Psoas muscle (tissue), 8 donors: ENCODE results near the gene AUTS2. TPM values are rescaled to one million over a fixed set of nuclear protein-coding genes. Genes with fewer than 3 reads are reported as not detected.

Source experiments
- ATAC-seq, 4 donors: fragments of 200-7000 bp; cut with Tn5 transposase; one replicate each; pipeline ENCODE4 v1.9.1; 2020; ENCODE audit warnings: moderate library complexity in 3 of 4, mild to moderate bottlenecking in 2 of 4
- DNase-seq, 2 donors: peaks; one replicate each; pipeline ENCODE4 v3.0.0-alpha.2; 2020
- H3K27ac ChIP-seq: fragments of 200-600 bp; one replicate; pipeline ENCODE4 v1.8.0; 2022
- H3K27me3 ChIP-seq, 3 donors: fragments of 200-600 bp in 1 of 3; one replicate each; pipeline versions ENCODE4 v1.6.1 to v1.8.0; 2013 to 2022; ENCODE audit warnings: low read length in 2 of 3, mild to moderate bottlenecking in 2 of 3, moderate library complexity in 1 of 3; ENCODE audit not compliant: insufficient read depth in 3 of 3
- H3K36me3 ChIP-seq, 2 donors: fragments of 200-600 bp in 1 of 2; one replicate each; pipeline versions ENCODE4 v1.6.1 to v1.8.0; 2013 to 2022; ENCODE audit warnings: low read depth in 1 of 2, mild to moderate bottlenecking in 1 of 2, moderate library complexity in 1 of 2; ENCODE audit not compliant: insufficient read depth in 1 of 2
- H3K4me1 ChIP-seq: fragments of 200-600 bp; one replicate; pipeline ENCODE4 v1.8.0; 2022
- H3K4me3 ChIP-seq: fragments of 200-600 bp; one replicate; pipeline ENCODE4 v1.8.0; 2022; ENCODE audit warnings: mild to moderate bottlenecking
- H3K9me3 ChIP-seq: fragments of 200-600 bp; one replicate; pipeline ENCODE4 v1.8.0; 2022
- CTCF ChIP-seq: fragments of 200-600 bp; IDR thresholded peaks from one replicate; pipeline ENCODE4 v1.8.0; 2022; ENCODE audit warnings: antibody characterized with exemption
- WGBS, 3 donors: extraction: QIAGEN DNeasy Blood & Tissue Kit; methylation state at CpG; one replicate each; pipeline versions ENCODE4 v1.1.6 to v1.1.7; 2013; 5-methylcytosine and 5-hydroxymethylcytosine counted together
- intact Hi-C, 2 donors: fragments of 100-400 bp; cut with DNase I; formaldehyde crosslinking; loops; one replicate each; pipeline versions ENCODE4 v1.11.0 to v1.14.2; 2022
- polyA plus RNA-seq, 3 donors: library from polyadenylated mRNA; stranded (reverse); fragments of 200-250 nt; gene quantifications; one replicate each; pipeline ENCODE4 v1.2.3, GENCODE V29; 2013
- total RNA-seq, 4 donors: library from RNA; stranded (reverse); fragmentation: NEBNext Ultra II Directional in 2 of 4; extraction: Animal tissue kit (Norgen Biotek cat#: 25700) in 2 of 4; gene quantifications; one replicate each; pipeline versions ENCODE4 v1.2.1 to v1.2.4, GENCODE V29; 2021 to 2023
- donor health status: healthy with polysubstance abuse.
- donor health status: DM: no; HTN: no; CAD: no; lungs with moderate emphysema.
- donor health status: Bipolar disorder and iron deficiency.
- donor health status: healthy.
- donor health status: DM: yes; HTN: yes; CAD: no.
- donor health status: DM: no; HTN: no; CAD: no.
- donor health status: DM: no; HTN: no; CAD: no.
- donor health status: DM: yes; HTN: yes; CAD: no.

Gene AUTS2
- total and polyA plus RNA-seq, 7 donors: 5.0 to 33.5 (median 14.3) TPM

- TF ChIP-seq CTCF: peak; percentile 36
- no peaks in the 10 kb centered on the region for H3K27me3 ChIP-seq
- intact Hi-C loops: loop anchor here in 1 of 2 donors (10.0 kb wide), 1 partner anchor 278 kb away; no protein-coding TSS in a partner anchor
- ATAC-seq (peak; percentile 52 to 90 (median 72)), DNase-seq (peak in 1 of 2 donors; percentile 19)
- no peak overlapping the region for H3K4me3 ChIP-seq
- H3K4me1 ChIP-seq: no peaks in the 10 kb centered on the region
- H3K9me3 ChIP-seq: no peaks in the 10 kb centered on the region
- no peaks in the 10 kb centered on the region for H3K36me3 ChIP-seq
- H3K27ac ChIP-seq: no peak overlapping the region
- 69 to 80% (median 73%) methylated on average over 16 of the region's 16 CpGs for WGBS, 3 donors
Measured at GRCh38 chr7:70416986-70417655, 818.8 kb downstream of the AUTS2 start.

GRCh38 chr7:70419526-70420380 lies 821.5 kb downstream of the AUTS2 start:
- TF ChIP-seq CTCF: no peak
- H3K27me3 ChIP-seq: no peaks in the 10 kb centered on the region
- WGBS, 3 donors: 89 to 93% (median 89%) methylated on average over 8 of the region's 8 CpGs
- ATAC-seq (no peak), DNase-seq (no peak)
- H3K27ac ChIP-seq: no peak overlapping the region
- no peak overlapping the region for H3K4me3 ChIP-seq
- H3K36me3 ChIP-seq: no peaks in the 10 kb centered on the region
- intact Hi-C loops: loop anchor here in 1 of 2 donors (10.0 kb wide), 1 partner anchor 275 kb away; no protein-coding TSS in a partner anchor
- no peaks in the 10 kb centered on the region for H3K4me1 ChIP-seq
- H3K9me3 ChIP-seq: no peaks in the 10 kb centered on the region

DNA sequence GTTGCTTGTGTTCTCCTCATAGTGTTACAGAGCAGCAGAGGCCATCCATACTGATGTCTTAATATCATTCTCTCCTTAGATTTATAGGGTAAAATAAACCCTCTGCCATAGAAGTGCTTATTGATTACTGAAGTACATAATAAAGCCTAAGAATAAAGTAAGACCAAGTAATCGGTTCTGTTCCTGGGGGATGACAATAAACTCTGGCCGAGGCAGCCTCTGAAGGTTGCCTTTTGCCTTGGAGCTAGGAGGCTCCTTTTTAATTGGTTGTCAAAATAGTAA lies 822.0 kb downstream of the AUTS2 start:
- no peak overlapping the region for H3K27ac ChIP-seq
- no peaks in the 10 kb centered on the region for H3K27me3 ChIP-seq
- H3K9me3 ChIP-seq: no peaks in the 10 kb centered on the region
- TF ChIP-seq CTCF: no peak
- ATAC-seq (no peak), DNase-seq (no peak)
- H3K36me3 ChIP-seq: no peaks in the 10 kb centered on the region
- intact Hi-C loops: no loop called here
- no peak overlapping the region for H3K4me3 ChIP-seq
- no peaks in the 10 kb centered on the region for H3K4me1 ChIP-seq
- WGBS, 3 donors: 88 to 93% (median 90%) methylated on average over 2 of the region's 2 CpGs

DNA sequence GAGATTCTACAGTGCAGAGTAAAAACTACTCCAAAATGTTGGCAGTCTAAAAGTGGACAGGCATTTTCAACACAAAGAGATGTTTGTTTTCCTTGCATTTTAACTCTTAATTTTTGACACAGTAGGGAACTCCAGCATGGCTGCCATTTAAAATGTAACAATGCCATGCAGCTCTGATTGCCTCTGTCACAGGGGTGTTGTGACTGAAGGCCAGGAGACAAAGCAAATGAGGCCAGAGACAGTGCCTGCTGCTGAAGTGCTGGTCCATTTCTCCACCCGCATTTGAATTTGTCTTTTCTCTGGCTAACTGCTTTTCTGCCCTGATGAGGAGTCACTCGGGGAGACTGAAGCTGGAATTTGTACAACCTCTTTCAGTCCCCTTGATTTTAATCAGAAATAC lies 823.0 kb downstream of the AUTS2 start:
- ATAC-seq (no peak), DNase-seq (no peak)
- intact Hi-C loops: no loop called here
- no peak for TF ChIP-seq CTCF
- no peaks in the 10 kb centered on the region for H3K27me3 ChIP-seq
- no peak overlapping the region for H3K27ac ChIP-seq
- WGBS, 3 donors: 88 to 95% (median 89%) methylated on average over 2 of the region's 2 CpGs
- H3K9me3 ChIP-seq: no peaks in the 10 kb centered on the region
- no peaks in the 10 kb centered on the region for H3K4me1 ChIP-seq
- H3K36me3 ChIP-seq: no peaks in the 10 kb centered on the region
- H3K4me3 ChIP-seq: no peak overlapping the region
